ENCODE data around the gene MYRIP.
"Not testable (repeated sequence)": the region's sequence is repeated elsewhere in the genome, so short reads cannot be mapped to it uniquely, and the experiment has no call there.

The MYRIP gene

GRCh38 chr3:39812537-39812936 lies 3.1 kb downstream of the MYRIP start:
- peak; percentile 35 for TF ChIP-seq CTCF (IDR thresholded peaks at IDR 0.05; ENCODE audit: low read depth, low read length)
- no peak overlapping the region for H3K4me3 ChIP-seq (replicated peaks in 1 of 2; ENCODE audit: low read depth in 2 of 2, low read length in 2 of 2)
- DNase-seq (ENCODE audit: low read depth in 2 of 2) = peak; percentile 15 to 16

GRCh38 chr3:39814007-39814406 lies 4.6 kb downstream of the MYRIP start:
- TF ChIP-seq CTCF (IDR thresholded peaks at IDR 0.05; ENCODE audit: low read depth, low read length) = no peak

GRCh38 chr3:39819899-39820298 lies 10.5 kb downstream of the MYRIP start:
- TF ChIP-seq CTCF (IDR thresholded peaks at IDR 0.05; ENCODE audit: low read depth, low read length) = no peak
- no peak overlapping the region for H3K4me3 ChIP-seq (replicated peaks in 1 of 2; ENCODE audit: low read depth in 2 of 2, low read length in 2 of 2)
- no peak for DNase-seq (ENCODE audit: low read depth in 2 of 2)

More at GRCh38 chr3:39814007-39814406, 4.6 kb downstream of the MYRIP start:
- peak; percentile 71 to 74 for DNase-seq (ENCODE audit: low read depth in 2 of 2)
- no peak overlapping the region for H3K4me3 ChIP-seq (replicated peaks in 1 of 2; ENCODE audit: low read depth in 2 of 2, low read length in 2 of 2)

DNA sequence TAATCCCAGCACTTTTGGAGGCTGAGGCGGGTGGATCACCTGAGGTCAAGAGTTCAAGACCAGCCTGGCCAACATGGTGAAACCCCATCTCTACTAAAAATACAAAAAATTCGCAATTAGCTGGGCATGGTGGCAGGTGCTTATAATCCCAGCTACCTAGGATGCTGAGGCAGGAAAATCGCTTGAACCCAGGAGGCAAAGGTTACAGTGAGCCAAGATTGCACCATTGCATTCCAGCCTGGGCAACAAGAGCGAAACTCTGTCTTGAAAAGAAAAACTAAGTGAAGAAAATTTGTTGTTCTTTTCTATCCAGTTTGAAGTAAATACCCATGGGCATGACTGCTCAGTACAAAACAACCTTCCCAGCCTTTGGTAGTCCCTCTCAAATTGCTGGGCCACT lies 24.4 kb downstream of the MYRIP start:
- not testable (repeated sequence) for H3K4me3 ChIP-seq (replicated peaks in 1 of 2; ENCODE audit: low read depth in 2 of 2, low read length in 2 of 2); DNase-seq (ENCODE audit: low read depth in 2 of 2)

- no peak for TF ChIP-seq CTCF (IDR thresholded peaks at IDR 0.05; ENCODE audit: low read depth, low read length)
- no peak for DNase-seq (ENCODE audit: low read depth in 2 of 2)
- no peak overlapping the region for H3K4me3 ChIP-seq (replicated peaks in 1 of 2; ENCODE audit: low read depth in 2 of 2, low read length in 2 of 2)
Observed at GRCh38 chr3:39839484-39839883, 30.1 kb downstream of the MYRIP start.

DNA sequence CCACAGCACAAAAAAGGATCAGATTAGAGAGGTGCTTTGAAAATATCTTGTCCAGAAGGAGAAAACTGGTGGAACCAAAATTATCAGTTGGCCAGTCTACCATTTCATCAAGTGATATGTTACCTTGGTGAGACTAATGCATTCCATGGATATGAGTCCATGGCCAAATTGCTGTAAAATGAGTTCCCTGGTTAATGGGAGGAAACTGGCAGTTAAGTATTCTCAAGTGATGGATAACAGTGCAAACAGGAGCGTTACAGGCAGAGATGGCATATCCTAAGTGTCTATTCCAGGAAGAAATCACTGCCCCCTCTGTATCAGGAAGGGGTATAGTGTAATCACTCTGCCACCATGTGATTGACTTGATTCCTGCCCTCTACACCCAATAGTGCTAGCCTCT lies 34.0 kb downstream of the MYRIP start:
- DNase-seq (ENCODE audit: low read depth in 2 of 2) = no peak
- no peak for TF ChIP-seq CTCF (IDR thresholded peaks at IDR 0.05; ENCODE audit: low read depth, low read length)

DNA sequence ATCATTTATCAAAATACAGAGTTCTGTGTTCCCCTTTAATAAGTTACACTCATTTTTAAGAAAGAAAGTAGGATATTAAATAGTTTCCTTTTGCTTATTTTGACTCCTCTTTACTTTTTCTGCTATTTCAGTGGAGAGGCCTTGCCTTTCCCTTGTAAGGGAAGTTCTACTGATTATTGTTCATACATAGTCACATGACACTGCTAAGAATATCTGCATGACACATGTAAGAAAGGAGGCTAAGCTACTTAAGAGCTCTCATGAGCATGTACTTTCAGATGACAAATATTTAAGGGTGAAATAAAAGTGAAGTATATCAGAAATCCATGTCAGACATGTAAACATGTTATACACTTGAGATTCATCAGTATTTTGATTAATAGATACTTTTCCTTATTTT lies 39.0 kb downstream of the MYRIP start:
- H3K4me3 ChIP-seq (replicated peaks in 1 of 2; ENCODE audit: low read depth in 2 of 2, low read length in 2 of 2) = no peak overlapping the region
- peak in 1 of 2 donors; percentile 6 for DNase-seq (ENCODE audit: low read depth in 2 of 2)

More for the DNA sequence above, 34.0 kb downstream of the MYRIP start:
- H3K4me3 ChIP-seq (replicated peaks in 1 of 2; ENCODE audit: low read depth in 2 of 2, low read length in 2 of 2) = no peak overlapping the region

More for the DNA sequence above, 39.0 kb downstream of the MYRIP start:
- TF ChIP-seq CTCF (IDR thresholded peaks at IDR 0.05; ENCODE audit: low read depth, low read length) = no peak

Measured in cardiac fibroblast (primary cell).